Glutamatergic neuron (in vitro differentiated cells): ENCODE measurements around the gene PCBD2. TPM values are rescaled to one million over a fixed set of nuclear protein-coding genes. Genes with fewer than 3 reads are reported as not detected.

Source experiments
- DNase-seq: peaks from one replicate; pipeline ENCODE4 v3.0.0; 2022
- H3K27ac Mint-ChIP-seq: one replicate; pipeline ENCODE4 v1.8.0; 2020; ENCODE audit warnings: mild to moderate bottlenecking, mixed read lengths, inconsistent platforms; ENCODE audit not compliant: unreplicated experiment
- H3K27me3 Mint-ChIP-seq: one replicate; pipeline ENCODE4 v1.8.0; 2020; ENCODE audit warnings: mild to moderate bottlenecking, moderate library complexity, mixed read lengths, inconsistent platforms; ENCODE audit not compliant: unreplicated experiment
- H3K36me3 Mint-ChIP-seq: one replicate; pipeline ENCODE4 v1.8.0; 2020; ENCODE audit warnings: mild to moderate bottlenecking, mixed read lengths, inconsistent platforms; ENCODE audit not compliant: unreplicated experiment
- H3K4me1 Mint-ChIP-seq: one replicate; pipeline ENCODE4 v1.8.0; 2020; ENCODE audit warnings: mild to moderate bottlenecking, low read depth, mixed read lengths, inconsistent platforms; ENCODE audit not compliant: unreplicated experiment
- H3K4me3 Mint-ChIP-seq: one replicate; pipeline ENCODE4 v1.8.0; 2020; ENCODE audit warnings: mild to moderate bottlenecking, mixed read lengths, inconsistent platforms; ENCODE audit not compliant: unreplicated experiment
- H3K9me3 Mint-ChIP-seq: one replicate; pipeline ENCODE4 v1.8.0; 2020; ENCODE audit warnings: mild to moderate bottlenecking, moderate library complexity, mixed read lengths, inconsistent platforms; ENCODE audit not compliant: unreplicated experiment
- CTCF ChIP-seq: fragments of 200-600 bp; sonication (generic); IDR thresholded peaks from one replicate; pipeline ENCODE4 v1.5.0; 2021; ENCODE audit not compliant: partially characterized antibody, unreplicated experiment
- microRNA-seq: library from miRNA; unstranded; fragments of <30 nt; microRNA quantifications from one replicate; pipeline ENCODE4, GENCODE V29; 2020; ENCODE audit not compliant: unreplicated experiment
- total RNA-seq: library from RNA; stranded (reverse); fragmentation: NEBNext Ultra II Directional; extraction: Animal tissue kit (Norgen Biotek cat#: 25700); gene quantifications from one replicate; pipeline ENCODE4 v1.2.1, GENCODE V29; 2021; ENCODE audit not compliant: unreplicated experiment

PCBD2 gene
- total RNA-seq, 1 donor from 2014 or later, result 9.9 TPM

GRCh38 chr5:135012033-135012588 is 107.2 kb downstream of the PCBD2 start:
- TF ChIP-seq CTCF, result no peak
- Mint-ChIP-seq H3K9me3 (peaks cover 1% of the 10 kb centered on the region), H3K4me1 (peaks cover 9% of the 10 kb centered on the region), H3K27ac (no peak overlapping the region), H3K27me3 (peaks cover 3% of the 10 kb centered on the region), H3K36me3 (peaks cover 2% of the 10 kb centered on the region), H3K4me3 (no peak overlapping the region)
- DNase-seq, result peak; percentile 3

Small RNAs within 50 kb of the gene (microRNA-seq; reads per million reads assigned to microRNA genes)
- not detected for gene MIR4461

Other genes starting within 250 kb of the PCBD2 start
- gene CAMLG, start 166.6 kb upstream of the PCBD2 start, total RNA-seq, result 41.4 TPM
- 53.3 TPM for gene DDX46, start 146.4 kb upstream of the PCBD2 start, total RNA-seq
- 43.2 TPM for gene C5orf24, start 59.2 kb upstream of the PCBD2 start, total RNA-seq
- gene TXNDC15, start 30.8 kb upstream of the PCBD2 start, total RNA-seq, result 57.5 TPM
- 0.54 TPM for gene CATSPER3, start 62.8 kb downstream of the PCBD2 start, total RNA-seq
- gene PITX1, start 129.1 kb downstream of the PCBD2 start, total RNA-seq, result 0.76 TPM